CD14-positive monocyte (primary cell): ENCODE measurements around the gene ANKRD28. TPM values are rescaled to one million over a fixed set of nuclear protein-coding genes. Genes with fewer than 3 reads are reported as not detected.

Experiments used
- DNase-seq, 3 donors: peaks; one replicate each; pipeline ENCODE4 v3.0.0-alpha.2; 2011 to 2022
- H2AFZ ChIP-seq: 2 replicates; pipeline ENCODE4 v1.6.0; 2012; ENCODE audit warnings: mild to moderate bottlenecking, low read depth, low read length, inconsistent platforms; ENCODE audit not compliant: insufficient read depth, poor library complexity, severe bottlenecking
- H3K27ac ChIP-seq, 2 donors: 1 replicate in 1 of 2; 2 replicates in 1 of 2; pipeline ENCODE4 v1.5.1; 2012 to 2013; ENCODE audit warnings: low read length in 2 of 2, control low read depth in 1 of 2, inconsistent platforms in 1 of 2, low read depth in 1 of 2, mild to moderate bottlenecking in 1 of 2
- H3K27me3 ChIP-seq, 2 donors: one replicate each; pipeline versions ENCODE4 v1.6.0 to v1.6.1; 2011 to 2013; ENCODE audit warnings: low read length in 2 of 2; ENCODE audit not compliant: control insufficient read depth in 2 of 2, insufficient read depth in 2 of 2
- H3K36me3 ChIP-seq, 2 donors: replicated peaks in 1 of 2; 1 replicate in 1 of 2; 2 replicates in 1 of 2; pipeline versions ENCODE4 v1.5.1 to v1.6.1; 2012 to 2013; ENCODE audit warnings: low read length in 2 of 2, control low read depth in 1 of 2, inconsistent platforms in 1 of 2, mild to moderate bottlenecking in 1 of 2; ENCODE audit not compliant: insufficient read depth in 2 of 2, control insufficient read depth in 1 of 2
- H3K4me1 ChIP-seq, 2 donors: 1 replicate in 1 of 2; 2 replicates in 1 of 2; pipeline versions ENCODE4 v1.5.1 to v1.6.1; 2012 to 2013; ENCODE audit warnings: low read length in 2 of 2, control low read depth in 1 of 2, inconsistent platforms in 1 of 2, mild to moderate bottlenecking in 1 of 2, moderate library complexity in 1 of 2; ENCODE audit not compliant: insufficient read depth in 2 of 2, control insufficient read depth in 1 of 2
- H3K4me2 ChIP-seq: replicated peaks from 2 replicates; pipeline ENCODE3; 2012; ENCODE audit warnings: low read length, moderate library complexity, mild to moderate bottlenecking; ENCODE audit not compliant: poor library complexity, severe bottlenecking; ENCODE audit errors: extremely low read depth
- H3K4me3 ChIP-seq, 3 experiments: fragments of 200-600 bp in 1 of 3; sonication (generic) in 1 of 3; replicated peaks in 1 of 3; 1 replicate in 2 of 3; 2 replicates in 1 of 3; pipeline ENCODE4 v1.5.1; 2011 to 2013; ENCODE audit warnings: low read length in 3 of 3, mild to moderate bottlenecking in 3 of 3, control low read depth in 2 of 3, low read depth in 2 of 3, inconsistent platforms in 1 of 3, moderate library complexity in 1 of 3
- H3K79me2 ChIP-seq: 2 replicates; pipeline ENCODE4 v1.6.0; 2012; ENCODE audit warnings: mild to moderate bottlenecking, control low read depth, inconsistent platforms, low read length, moderate library complexity; ENCODE audit not compliant: insufficient read depth
- H3K9ac ChIP-seq: 2 replicates; pipeline ENCODE4 v1.6.0; 2017; ENCODE audit warnings: low read length, mild to moderate bottlenecking; ENCODE audit not compliant: insufficient read depth, poor library complexity, severe bottlenecking
- H3K9me3 ChIP-seq, 2 donors: replicated peaks in 1 of 2; 1 replicate in 1 of 2; 2 replicates in 1 of 2; pipeline versions ENCODE4 v1.5.1 to v1.6.1; 2012 to 2013; ENCODE audit warnings: low read length in 2 of 2, control low read depth in 1 of 2; ENCODE audit not compliant: control insufficient read depth in 1 of 2, insufficient read depth in 1 of 2
- H4K20me1 ChIP-seq: 2 replicates; pipeline ENCODE4 v1.6.0; 2012; ENCODE audit warnings: mild to moderate bottlenecking, low read length, control low read depth, moderate library complexity; ENCODE audit not compliant: insufficient read depth
- H3K27ac Mint-ChIP-seq, 7 donors: one replicate each; pipeline ENCODE4 v1.8.0; 2020; ENCODE audit warnings: mild to moderate bottlenecking in 7 of 7, mixed read lengths in 7 of 7, moderate library complexity in 6 of 7, inconsistent platforms in 2 of 7
- H3K27me3 Mint-ChIP-seq, 3 donors: one replicate each; pipeline ENCODE4 v1.8.0; 2021 to 2022; ENCODE audit warnings: low read depth in 3 of 3, mild to moderate bottlenecking in 3 of 3, mixed read lengths in 3 of 3, moderate library complexity in 3 of 3, inconsistent platforms in 1 of 3
- H3K36me3 Mint-ChIP-seq, 2 donors: one replicate each; pipeline ENCODE4 v1.8.0; 2020; ENCODE audit warnings: mixed read lengths in 2 of 2, inconsistent platforms in 1 of 2, mild to moderate bottlenecking in 1 of 2
- H3K4me1 Mint-ChIP-seq: one replicate; pipeline ENCODE4 v1.8.0; 2020; ENCODE audit warnings: mild to moderate bottlenecking, mixed read lengths
- H3K4me3 Mint-ChIP-seq, 2 donors: one replicate each; pipeline ENCODE4 v1.8.0; 2020; ENCODE audit warnings: mild to moderate bottlenecking in 2 of 2, mixed read lengths in 2 of 2, moderate library complexity in 1 of 2
- H3K9me3 Mint-ChIP-seq, 7 donors: one replicate each; pipeline ENCODE4 v1.8.0; 2020 to 2022; ENCODE audit warnings: mixed read lengths in 7 of 7, mild to moderate bottlenecking in 6 of 7, moderate library complexity in 6 of 7, inconsistent platforms in 2 of 7
- CTCF ChIP-seq: fragments of 200-600 bp; IDR thresholded peaks from one replicate; pipeline ENCODE4 v1.8.0; 2022; ENCODE audit warnings: antibody characterized with exemption, mild to moderate bottlenecking
- WGBS: methylation state at CpG from one replicate; pipeline ENCODE4 v1.1.5; 2013; ENCODE audit warnings: missing lambda C conversion rate; ENCODE audit not compliant: insufficient coverage; 5-methylcytosine and 5-hydroxymethylcytosine counted together
- intact Hi-C, 2 donors: fragments of 100-400 bp; cut with micrococcal nuclease; formaldehyde crosslinking; loops; one replicate each; pipeline versions ENCODE4 v1.15.0 to v1.15.1; 2023
- polyA plus RNA-seq, 3 donors: library from polyadenylated mRNA; depleted of rRNA in 1 of 3; unstranded in 2 of 3; stranded (reverse) in 1 of 3; fragments of 300-500 nt in 2 of 3; fragments of >200 nt in 1 of 3; fragmentation: Illumina TruSeq in 2 of 3; gene quantifications; 1 replicate in 2 of 3; 2 replicates in 1 of 3; pipeline ENCODE4 v1.2.3, GENCODE V29; 2012 to 2021

The ANKRD28 gene
- polyA plus RNA-seq, 3 donors = 5.9 to 11.5 (median 7.9) TPM

- H3K79me2 ChIP-seq = no peaks in the 10 kb centered on the region
- no peak overlapping the region for H2AFZ ChIP-seq
- TF ChIP-seq CTCF = no peak
- H3K4me1 ChIP-seq = peaks cover 10 to 13% of the 10 kb centered on the region in 2 donors
- H3K9me3 Mint-ChIP-seq = no peaks in the 10 kb centered on the region
- no peaks in the 10 kb centered on the region for H3K36me3 ChIP-seq
- no peak overlapping the region for H3K4me2 ChIP-seq
- H3K27ac ChIP-seq = no peak overlapping the region
- H3K27me3 ChIP-seq = no peaks in the 10 kb centered on the region
- 98% methylated on average over 4 of the region's 4 CpGs for WGBS
- H3K9ac ChIP-seq = no peak overlapping the region
- H3K4me3 ChIP-seq = no peak overlapping the region
- H3K27me3 Mint-ChIP-seq = peaks cover 2% of the 10 kb centered on the region in 3 donors
- H3K4me3 Mint-ChIP-seq = no peak overlapping the region
- intact Hi-C loops = loop anchor here (5.0 to 10.0 kb wide), 2 partner anchors 53 to 180 kb away; no protein-coding TSS in a partner anchor
- peak overlapping the region in 3 of 7 donors; percentile 22 to 71 (median 48) for H3K27ac Mint-ChIP-seq
- DNase-seq = no peak
- H3K4me1 Mint-ChIP-seq = peaks cover 26% of the 10 kb centered on the region
- H3K36me3 Mint-ChIP-seq = peaks cover 11% of the 10 kb centered on the region in 2 donors
- no peaks in the 10 kb centered on the region for H3K9me3 ChIP-seq
- H4K20me1 ChIP-seq = no peaks in the 10 kb centered on the region
These were observed 165.6 kb downstream of the ANKRD28 start for GRCh38 chr3:15632212-15632580.

DNA sequence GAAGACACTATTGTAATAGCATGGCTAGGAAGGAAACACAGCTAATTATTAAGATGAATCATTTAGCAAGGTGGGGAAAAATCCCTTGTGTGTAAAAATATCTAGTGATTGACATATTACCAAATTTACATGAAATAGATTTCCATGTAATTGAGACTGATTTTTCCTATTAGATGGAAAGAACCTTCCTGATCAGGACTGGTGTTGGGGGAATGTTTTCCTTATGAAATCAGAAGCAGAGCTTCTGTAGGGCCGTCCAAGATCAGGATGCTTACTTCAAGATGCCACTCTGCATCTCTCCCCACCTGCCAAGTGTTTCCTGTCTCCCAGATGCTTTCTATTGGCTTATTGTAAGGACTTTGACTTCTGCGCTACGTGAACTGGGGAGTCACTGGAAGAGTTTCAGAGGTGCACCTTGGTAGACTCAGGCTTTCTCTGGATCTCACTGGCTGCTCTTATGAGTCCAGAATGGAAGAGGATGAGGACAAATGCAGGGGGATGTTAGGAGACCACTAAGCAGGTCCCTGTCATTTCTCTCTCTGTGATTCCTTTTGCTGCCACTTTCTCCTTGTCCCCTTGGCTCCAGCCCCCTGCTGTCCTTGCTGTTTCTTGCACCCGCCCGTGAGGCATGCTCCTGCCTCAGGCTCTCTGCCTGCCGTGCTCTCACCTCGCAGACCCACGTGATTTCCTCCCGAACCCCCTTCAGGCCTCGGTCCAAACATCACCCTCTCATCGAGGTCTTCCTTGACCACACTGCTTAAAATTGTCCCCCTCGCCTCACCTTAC lies 166.2 kb downstream of the ANKRD28 start:
- Histone ChIP-seq H3K36me3 (no peaks in the 10 kb centered on the region), H3K9me3 (no peaks in the 10 kb centered on the region), H3K4me2 (no peak overlapping the region), H3K9ac (no peak overlapping the region), H4K20me1 (no peaks in the 10 kb centered on the region), H3K27me3 (no peaks in the 10 kb centered on the region), H3K27ac (no peak overlapping the region), H3K79me2 (no peaks in the 10 kb centered on the region), H3K4me3 (no peak overlapping the region), H3K4me1 (peaks cover 5 to 7% of the 10 kb centered on the region in 2 donors), H2AFZ (no peak overlapping the region)
- H3K4me1 Mint-ChIP-seq = peaks cover 20% of the 10 kb centered on the region
- WGBS = 93% methylated on average over 11 of the region's 12 CpGs
- intact Hi-C loops = loop anchor here (5.0 to 10.0 kb wide), 2 partner anchors 53 to 181 kb away; no protein-coding TSS in a partner anchor
- H3K4me3 Mint-ChIP-seq = no peak overlapping the region
- peaks cover 11 to 15% of the 10 kb centered on the region in 2 donors for H3K36me3 Mint-ChIP-seq
- peaks cover 2% of the 10 kb centered on the region in 3 donors for H3K27me3 Mint-ChIP-seq
- DNase-seq = no peak
- peak overlapping the region in 3 of 7 donors; percentile 22 to 71 (median 57) for H3K27ac Mint-ChIP-seq
- TF ChIP-seq CTCF = no peak
- H3K9me3 Mint-ChIP-seq = no peaks in the 10 kb centered on the region
